ENCODE measurements around the gene GRM4.

The GRM4 gene

GRCh38 chr6:34082864-34083626 is 62.8 kb downstream of the GRM4 start:
- DNase-seq: no peak

GRCh38 chr6:34082348-34082747 is 63.5 kb downstream of the GRM4 start:
- no peak for DNase-seq

- no peak for DNase-seq
Measured at GRCh38 chr6:34080357-34080756, 65.5 kb downstream of the GRM4 start.

- DNase-seq: no peak
Measured at GRCh38 chr6:34079899-34080298, 66.0 kb downstream of the GRM4 start.

GRCh38 chr6:34075906-34076305 is 70.0 kb downstream of the GRM4 start:
- DNase-seq: no peak

GRCh38 chr6:34074064-34074742 is 71.7 kb downstream of the GRM4 start:
- DNase-seq: no peak

- no peak for DNase-seq
Measured at GRCh38 chr6:34073540-34073939, 72.3 kb downstream of the GRM4 start.

GRCh38 chr6:34072727-34073126 is 73.2 kb downstream of the GRM4 start:
- no peak for DNase-seq

- DNase-seq: no peak
Measured at GRCh38 chr6:34071884-34072379, 74.0 kb downstream of the GRM4 start.

- no peak for DNase-seq
Measured at GRCh38 chr6:34071136-34071883, 74.6 kb downstream of the GRM4 start.

- no peak for DNase-seq
Measured at GRCh38 chr6:34070315-34071135, 75.4 kb downstream of the GRM4 start.

GRCh38 chr6:34068462-34069044 is 77.3 kb downstream of the GRM4 start:
- DNase-seq: no peak

GRCh38 chr6:34067814-34068213 is 78.1 kb downstream of the GRM4 start:
- no peak for DNase-seq

- no peak for DNase-seq
Measured at GRCh38 chr6:34066772-34067770, 78.8 kb downstream of the GRM4 start.

GRCh38 chr6:34066218-34066571 is 79.7 kb downstream of the GRM4 start:
- DNase-seq: no peak

GRCh38 chr6:34065466-34066217 is 80.2 kb downstream of the GRM4 start:
- no peak for DNase-seq

GRCh38 chr6:34064675-34065074 is 81.2 kb downstream of the GRM4 start:
- DNase-seq: no peak

- no peak for DNase-seq
Measured at GRCh38 chr6:34063651-34064050, 82.2 kb downstream of the GRM4 start.

- DNase-seq: no peak
Measured at GRCh38 chr6:34062815-34063214, 83.1 kb downstream of the GRM4 start.

- no peak for DNase-seq
Measured at GRCh38 chr6:34062156-34062555, 83.7 kb downstream of the GRM4 start.

All from effector CD4-positive, alpha-beta T cell (primary cell).